Measurements from ENCODE around the gene MICAL2. TPM values are rescaled to one million over a fixed set of nuclear protein-coding genes. Genes with fewer than 3 reads are reported as not detected.

MICAL2 gene
- polyA plus RNA-seq, 2 of the 4 experiments (the other 2 are of a cell fraction): 39.8 to 42.1 TPM

DNA sequence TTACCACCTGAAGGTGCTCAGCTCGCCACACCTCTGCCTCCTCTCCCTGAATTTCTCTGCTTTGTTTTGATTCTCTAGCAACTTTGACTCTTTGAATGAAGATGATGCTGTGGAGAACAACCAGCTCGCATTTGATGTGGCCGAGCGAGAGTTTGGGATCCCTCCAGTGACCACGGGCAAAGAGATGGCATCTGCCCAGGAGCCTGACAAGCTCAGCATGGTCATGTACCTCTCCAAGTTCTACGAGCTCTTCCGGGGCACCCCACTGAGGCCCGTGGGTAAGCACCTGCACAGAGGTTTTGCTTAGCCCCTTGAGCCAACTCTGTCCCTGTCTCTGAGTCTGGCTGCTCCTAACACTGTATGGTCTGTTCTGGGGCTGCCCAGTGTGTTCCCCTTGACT, 115.7 kb downstream of the MICAL2 start (continued):
- TF ChIP-seq CHD2 (IDR thresholded peaks at IDR 0.05; ENCODE audit: low read length, partially characterized antibody): no peak

DNA sequence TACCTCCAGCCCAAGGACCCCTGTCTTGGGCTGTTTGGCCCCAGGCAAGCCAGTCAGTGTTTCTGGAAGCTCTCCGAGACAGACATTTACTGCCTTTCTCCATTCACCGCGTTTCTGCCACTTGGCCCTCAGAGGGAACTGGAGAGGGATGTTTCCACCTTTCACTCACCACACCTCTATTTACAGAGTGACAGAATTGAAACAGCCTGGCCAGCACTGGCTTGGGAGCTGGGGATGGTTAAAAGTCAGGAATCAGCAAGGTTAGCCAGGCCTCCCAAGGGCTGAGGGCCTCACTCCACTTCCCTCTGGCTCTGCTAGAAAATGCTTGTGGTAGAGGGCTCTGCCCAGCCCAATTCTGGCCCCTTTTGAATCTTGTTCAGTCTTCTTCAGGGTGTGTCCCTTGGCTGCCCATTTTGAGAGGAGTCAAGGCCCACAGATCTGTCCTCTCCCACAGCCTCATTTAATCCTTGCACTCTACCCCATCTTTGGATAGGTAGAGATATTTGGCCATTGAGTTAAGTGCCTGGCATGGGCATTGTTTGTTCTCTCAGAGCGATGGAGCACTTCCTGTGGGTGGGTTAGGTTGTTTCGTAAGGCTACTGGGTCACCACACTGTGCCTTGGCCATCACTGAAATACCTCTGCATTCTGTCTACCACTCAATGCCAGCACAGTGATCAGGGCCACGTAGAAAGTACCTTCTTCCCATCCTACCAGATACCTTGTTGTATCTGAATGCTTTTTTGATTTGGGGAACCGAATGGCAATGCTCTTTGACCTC, 119.2 kb downstream of the MICAL2 start:
- no peak overlapping the region for H3K4me3 ChIP-seq
- H3K4me2 ChIP-seq: peak overlapping the region; percentile 22; the same call in 1 of the 3 replicates
- ATAC-seq: peak; percentile 47 to 48; a peak in 4 of 6 replicates
- FAIRE-seq: no peak
- peaks cover 43% of the 10 kb centered on the region for H3K4me1 ChIP-seq
- no peaks in the 10 kb centered on the region for H3K9me3 ChIP-seq
- POLR2A ChIA-PET: no interaction called here
- H3K27ac ChIP-seq: peak overlapping the region; percentile 32 to 87; a peak in 4 of 6 replicates
- DNase-seq (ENCODE audit: low read depth in 1 of 2, low spot score in 1 of 2): peak in 1 of 2 experiments; percentile 47
- 75% methylated on average over 7 of the region's 7 CpGs for WGBS (ENCODE audit: missing lambda C conversion rate)
- TF ChIP-seq GATA3 (IDR thresholded peaks at IDR 0.05; ENCODE audit: borderline replicate concordance) (no peak), FOSL2 (IDR thresholded peaks at IDR 0.05) (no peak), FOSL2 (CRISPR knock-in tag; IDR thresholded peaks at IDR 0.05) (no peak), JUN (IDR thresholded peaks at IDR 0.05) (no peak), KDM5A (IDR thresholded peaks at IDR 0.05) (no peak)
- CTCF ChIA-PET: interaction anchor here (0.9 to 1.4 kb wide), 6 partner anchors 10 to 185 kb away, joined by 3 to 5 read pairs (median 4); no protein-coding TSS in a partner anchor

DNA sequence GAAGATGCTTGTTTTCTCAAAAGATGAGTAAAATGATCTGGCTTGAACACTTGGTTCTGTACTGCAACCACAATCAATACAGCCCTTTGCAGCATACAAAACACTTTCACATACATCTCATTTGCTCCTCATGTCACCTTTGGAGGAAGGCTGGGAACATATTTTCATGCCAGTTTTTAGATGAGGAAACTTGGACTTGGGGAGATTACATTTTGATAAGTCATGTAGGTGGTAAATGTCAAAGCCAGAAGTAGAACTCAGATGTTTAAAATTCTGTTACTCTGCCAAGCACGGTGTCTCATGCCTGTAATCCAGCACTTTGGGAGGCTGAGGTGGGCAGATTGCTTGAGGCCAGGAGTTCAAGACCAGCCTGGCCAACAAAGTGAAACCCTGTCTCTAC, 121.8 kb downstream of the MICAL2 start:
- 73% methylated on average over 1 of the region's 1 CpG for WGBS (ENCODE audit: missing lambda C conversion rate)
- CTCF ChIA-PET: interaction anchor here (1.1 to 6.5 kb wide), 4 partner anchors 20 to 109 kb away, joined by 3 to 96 read pairs (median 6); no protein-coding TSS in a partner anchor
- TF ChIP-seq HOXA7 (CRISPR knock-in tag; IDR thresholded peaks at IDR 0.05): no peak
- TF ChIP-seq NPAS2 (CRISPR knock-in tag; IDR thresholded peaks at IDR 0.05; ENCODE audit: borderline replicate concordance): no peak
- no peak for TF ChIP-seq FOSB (CRISPR knock-in tag; IDR thresholded peaks at IDR 0.05)
- no peak for TF ChIP-seq ZFP36 (IDR thresholded peaks at IDR 0.05; ENCODE audit: borderline replicate concordance, partially characterized antibody)
- TF ChIP-seq MYC (IDR thresholded peaks at IDR 0.05; ENCODE audit: borderline replicate concordance, low read length): no peak
- TF ChIP-seq ZNF302 (CRISPR knock-in tag; IDR thresholded peaks at IDR 0.05): no peak
- TF ChIP-seq, protein P1, sequence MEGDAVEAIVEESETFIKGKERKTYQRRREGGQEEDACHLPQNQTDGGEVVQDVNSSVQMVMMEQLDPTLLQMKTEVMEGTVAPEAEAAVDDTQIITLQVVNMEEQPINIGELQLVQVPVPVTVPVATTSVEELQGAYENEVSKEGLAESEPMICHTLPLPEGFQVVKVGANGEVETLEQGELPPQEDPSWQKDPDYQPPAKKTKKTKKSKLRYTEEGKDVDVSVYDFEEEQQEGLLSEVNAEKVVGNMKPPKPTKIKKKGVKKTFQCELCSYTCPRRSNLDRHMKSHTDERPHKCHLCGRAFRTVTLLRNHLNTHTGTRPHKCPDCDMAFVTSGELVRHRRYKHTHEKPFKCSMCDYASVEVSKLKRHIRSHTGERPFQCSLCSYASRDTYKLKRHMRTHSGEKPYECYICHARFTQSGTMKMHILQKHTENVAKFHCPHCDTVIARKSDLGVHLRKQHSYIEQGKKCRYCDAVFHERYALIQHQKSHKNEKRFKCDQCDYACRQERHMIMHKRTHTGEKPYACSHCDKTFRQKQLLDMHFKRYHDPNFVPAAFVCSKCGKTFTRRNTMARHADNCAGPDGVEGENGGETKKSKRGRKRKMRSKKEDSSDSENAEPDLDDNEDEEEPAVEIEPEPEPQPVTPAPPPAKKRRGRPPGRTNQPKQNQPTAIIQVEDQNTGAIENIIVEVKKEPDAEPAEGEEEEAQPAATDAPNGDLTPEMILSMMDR (IDR thresholded peaks at IDR 0.05): no peak
- TF ChIP-seq, protein P2, sequence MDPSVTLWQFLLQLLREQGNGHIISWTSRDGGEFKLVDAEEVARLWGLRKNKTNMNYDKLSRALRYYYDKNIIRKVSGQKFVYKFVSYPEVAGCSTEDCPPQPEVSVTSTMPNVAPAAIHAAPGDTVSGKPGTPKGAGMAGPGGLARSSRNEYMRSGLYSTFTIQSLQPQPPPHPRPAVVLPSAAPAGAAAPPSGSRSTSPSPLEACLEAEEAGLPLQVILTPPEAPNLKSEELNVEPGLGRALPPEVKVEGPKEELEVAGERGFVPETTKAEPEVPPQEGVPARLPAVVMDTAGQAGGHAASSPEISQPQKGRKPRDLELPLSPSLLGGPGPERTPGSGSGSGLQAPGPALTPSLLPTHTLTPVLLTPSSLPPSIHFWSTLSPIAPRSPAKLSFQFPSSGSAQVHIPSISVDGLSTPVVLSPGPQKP (IDR thresholded peaks at IDR 0.05; ENCODE audit: low read depth, low read length): no peak
- TF ChIP-seq, protein P3, sequence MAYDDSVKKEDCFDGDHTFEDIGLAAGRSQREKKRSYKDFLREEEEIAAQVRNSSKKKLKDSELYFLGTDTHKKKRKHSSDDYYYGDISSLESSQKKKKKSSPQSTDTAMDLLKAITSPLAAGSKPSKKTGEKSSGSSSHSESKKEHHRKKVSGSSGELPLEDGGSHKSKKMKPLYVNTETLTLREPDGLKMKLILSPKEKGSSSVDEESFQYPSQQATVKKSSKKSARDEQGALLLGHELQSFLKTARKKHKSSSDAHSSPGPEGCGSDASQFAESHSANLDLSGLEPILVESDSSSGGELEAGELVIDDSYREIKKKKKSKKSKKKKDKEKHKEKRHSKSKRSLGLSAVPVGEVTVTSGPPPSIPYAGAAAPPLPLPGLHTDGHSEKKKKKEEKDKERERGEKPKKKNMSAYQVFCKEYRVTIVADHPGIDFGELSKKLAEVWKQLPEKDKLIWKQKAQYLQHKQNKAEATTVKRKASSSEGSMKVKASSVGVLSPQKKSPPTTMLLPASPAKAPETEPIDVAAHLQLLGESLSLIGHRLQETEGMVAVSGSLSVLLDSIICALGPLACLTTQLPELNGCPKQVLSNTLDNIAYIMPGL (CRISPR knock-in tag; IDR thresholded peaks at IDR 0.05; ENCODE audit: borderline replicate concordance): no peak
- TF ChIP-seq RFX5 (IDR thresholded peaks at IDR 0.05): no peak
- TF ChIP-seq, protein P4, sequence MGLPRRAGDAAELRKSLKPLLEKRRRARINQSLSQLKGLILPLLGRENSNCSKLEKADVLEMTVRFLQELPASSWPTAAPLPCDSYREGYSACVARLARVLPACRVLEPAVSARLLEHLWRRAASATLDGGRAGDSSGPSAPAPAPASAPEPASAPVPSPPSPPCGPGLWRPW (IDR thresholded peaks at IDR 0.05): no peak
- TF ChIP-seq, protein P5, sequence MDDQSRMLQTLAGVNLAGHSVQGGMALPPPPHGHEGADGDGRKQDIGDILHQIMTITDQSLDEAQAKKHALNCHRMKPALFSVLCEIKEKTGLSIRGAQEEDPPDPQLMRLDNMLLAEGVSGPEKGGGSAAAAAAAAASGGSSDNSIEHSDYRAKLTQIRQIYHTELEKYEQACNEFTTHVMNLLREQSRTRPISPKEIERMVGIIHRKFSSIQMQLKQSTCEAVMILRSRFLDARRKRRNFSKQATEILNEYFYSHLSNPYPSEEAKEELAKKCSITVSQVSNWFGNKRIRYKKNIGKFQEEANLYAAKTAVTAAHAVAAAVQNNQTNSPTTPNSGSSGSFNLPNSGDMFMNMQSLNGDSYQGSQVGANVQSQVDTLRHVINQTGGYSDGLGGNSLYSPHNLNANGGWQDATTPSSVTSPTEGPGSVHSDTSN (IDR thresholded peaks at IDR 0.05): no peak
- TF ChIP-seq, protein P6, sequence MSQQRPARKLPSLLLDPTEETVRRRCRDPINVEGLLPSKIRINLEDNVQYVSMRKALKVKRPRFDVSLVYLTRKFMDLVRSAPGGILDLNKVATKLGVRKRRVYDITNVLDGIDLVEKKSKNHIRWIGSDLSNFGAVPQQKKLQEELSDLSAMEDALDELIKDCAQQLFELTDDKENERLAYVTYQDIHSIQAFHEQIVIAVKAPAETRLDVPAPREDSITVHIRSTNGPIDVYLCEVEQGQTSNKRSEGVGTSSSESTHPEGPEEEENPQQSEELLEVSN (IDR thresholded peaks at IDR 0.05; ENCODE audit: borderline replicate concordance, low read depth): no peak
- TF ChIP-seq JUN (IDR thresholded peaks at IDR 0.05): no peak
- Histone ChIP-seq H3K4me1 (peaks cover 61% of the 10 kb centered on the region), H3K4me2 (peak overlapping the region; percentile 51), H3K9me3 (no peaks in the 10 kb centered on the region), H3K4me3 (no peak overlapping the region), H3K27ac (peak overlapping the region; percentile 81 to 87)
- no peak for ATAC-seq
- POLR2A ChIA-PET: interaction anchor here (1.7 kb wide), 1 partner anchor 122 kb away, joined by 6 read pairs; the partner anchor contains the start of gene MICAL2
- DNase-seq (ENCODE audit: low read depth in 1 of 2, low spot score in 1 of 2): no peak
- no peak for FAIRE-seq

Measured in A549 (cell line).